HG03439 (cell line): ENCODE results near the gene SLC16A2.
A peak's percentile ranks its signal among the peaks of the same experiment; 100 is the strongest.

ENCODE experiments used
- ATAC-seq: cut with Tn5 transposase; IDR thresholded peaks from one replicate; pipeline ENCODE4 v1.9.1; 2021; ENCODE audit warnings: mild to moderate bottlenecking, moderate library complexity; ENCODE audit not compliant: unreplicated experiment

The SLC16A2 gene

DNA sequence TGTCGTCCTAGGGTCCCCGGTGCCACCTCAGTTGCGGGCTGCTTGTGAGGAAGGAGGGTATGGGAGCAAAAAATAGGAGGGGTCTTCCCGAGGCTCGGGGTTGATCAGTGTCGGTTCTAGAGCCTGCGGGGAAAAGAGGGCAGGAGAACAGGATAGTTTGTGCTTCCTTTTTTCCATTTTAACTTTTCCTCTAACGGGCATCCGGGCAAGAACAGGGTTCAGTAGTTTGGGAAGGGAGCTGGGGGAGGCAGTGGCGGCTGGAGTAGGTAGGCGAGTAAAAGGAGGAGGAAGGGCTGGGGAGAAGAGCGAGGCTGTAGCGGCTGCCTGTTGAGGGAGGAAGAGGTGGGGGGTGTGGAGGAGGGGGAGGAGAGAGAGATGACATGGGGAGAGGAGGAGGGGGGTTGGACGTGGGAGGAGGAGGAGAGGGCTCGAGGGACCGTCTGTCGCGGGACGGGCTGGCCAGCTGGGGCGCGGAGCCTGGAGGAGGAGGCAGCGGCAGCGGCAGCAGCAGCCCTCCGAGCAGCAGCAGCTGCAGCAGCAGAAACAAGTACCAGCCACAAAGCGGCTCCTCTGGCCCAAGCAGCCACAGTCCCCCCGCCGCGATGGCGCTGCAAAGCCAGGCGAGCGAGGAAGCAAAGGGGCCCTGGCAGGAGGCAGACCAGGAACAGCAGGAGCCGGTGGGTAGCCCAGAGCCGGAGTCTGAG is at the start of gene SLC16A2:
SLC16A2 (plus strand) TSS at position 458 of the 704 bp plus-strand sequence; CDS start at position 603, 145 bp downstream.
- no peak for ATAC-seq

DNA sequence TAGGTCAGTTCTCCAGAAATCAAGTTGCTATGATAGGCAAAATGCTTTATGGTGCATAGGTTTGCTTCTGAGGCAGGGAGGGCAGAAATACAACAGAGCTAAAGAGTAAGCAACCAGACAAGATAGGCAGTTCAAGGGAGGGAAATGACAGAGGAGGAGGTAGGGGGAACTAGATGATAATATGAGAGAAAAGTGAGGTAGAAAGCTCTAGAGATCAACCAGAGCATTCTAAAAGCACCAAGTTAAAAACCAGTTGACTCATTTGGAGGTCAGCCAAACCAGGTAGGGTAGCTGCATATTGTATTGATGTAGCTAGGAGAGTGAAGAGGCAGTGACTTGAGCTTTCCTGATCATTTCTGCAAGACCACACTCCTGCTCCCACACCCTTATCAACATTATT is 49.0 kb upstream of the SLC16A2 start:
- no peak for ATAC-seq

DNA sequence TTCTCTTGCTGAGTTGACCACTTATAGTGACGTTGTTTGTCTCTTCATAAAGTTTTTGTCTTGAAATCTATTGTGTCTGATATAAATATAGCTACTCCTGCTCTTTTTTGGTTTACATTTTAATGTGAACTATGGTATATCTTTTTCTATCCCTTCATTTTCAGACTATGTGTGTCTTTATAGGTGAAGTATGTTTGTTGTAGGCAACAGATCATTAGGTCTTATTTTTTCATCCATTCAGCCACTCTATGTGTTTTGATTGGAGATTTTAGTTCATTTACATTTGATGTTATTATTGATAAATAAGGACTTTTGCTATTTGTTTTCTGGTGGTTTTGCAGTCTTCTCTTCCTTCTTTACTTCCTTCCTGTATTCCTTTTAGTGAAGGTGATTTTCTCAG is 44.0 kb upstream of the SLC16A2 start:
- ATAC-seq, result no peak

DNA sequence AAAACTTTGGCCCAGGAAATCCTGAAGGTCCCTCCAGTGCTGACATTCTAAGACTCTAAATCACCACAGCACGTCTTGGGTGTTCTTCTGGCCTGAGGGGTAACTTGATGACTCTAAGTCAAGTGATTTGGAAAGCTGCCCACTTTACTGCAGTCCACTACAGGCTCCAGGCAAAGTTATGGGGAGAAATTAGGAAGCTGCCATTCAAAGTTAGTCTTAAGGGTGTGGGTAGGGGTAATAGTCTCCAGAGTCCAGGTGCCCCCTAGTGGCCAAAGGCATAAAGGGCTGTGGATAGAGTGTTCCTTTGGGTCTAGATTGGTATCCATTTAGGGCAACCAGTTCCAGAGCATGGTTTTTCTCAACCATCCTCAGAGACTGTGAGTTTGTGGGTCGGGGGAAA is 38.7 kb upstream of the SLC16A2 start:
- ATAC-seq, result peak; percentile 58

DNA sequence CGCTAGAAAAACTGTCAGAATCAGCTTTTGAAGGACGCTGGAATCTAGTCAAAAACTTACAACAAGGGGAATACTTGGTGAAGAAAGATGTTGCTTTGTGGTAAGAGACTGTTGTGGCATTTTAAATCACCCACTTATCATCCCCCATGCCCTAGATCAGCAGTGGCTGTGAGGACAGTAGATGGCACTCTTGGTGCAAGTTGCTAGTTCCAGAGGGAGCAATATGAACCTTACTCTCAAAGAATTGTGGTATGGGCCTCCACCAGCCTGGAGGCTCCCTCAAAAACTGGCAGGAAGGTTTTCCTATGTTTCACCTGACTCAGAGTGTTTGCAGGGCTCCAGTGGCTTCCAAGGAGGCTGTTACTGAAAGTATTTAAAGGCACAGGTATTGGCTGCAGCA is 37.7 kb upstream of the SLC16A2 start:
- no peak for ATAC-seq

DNA sequence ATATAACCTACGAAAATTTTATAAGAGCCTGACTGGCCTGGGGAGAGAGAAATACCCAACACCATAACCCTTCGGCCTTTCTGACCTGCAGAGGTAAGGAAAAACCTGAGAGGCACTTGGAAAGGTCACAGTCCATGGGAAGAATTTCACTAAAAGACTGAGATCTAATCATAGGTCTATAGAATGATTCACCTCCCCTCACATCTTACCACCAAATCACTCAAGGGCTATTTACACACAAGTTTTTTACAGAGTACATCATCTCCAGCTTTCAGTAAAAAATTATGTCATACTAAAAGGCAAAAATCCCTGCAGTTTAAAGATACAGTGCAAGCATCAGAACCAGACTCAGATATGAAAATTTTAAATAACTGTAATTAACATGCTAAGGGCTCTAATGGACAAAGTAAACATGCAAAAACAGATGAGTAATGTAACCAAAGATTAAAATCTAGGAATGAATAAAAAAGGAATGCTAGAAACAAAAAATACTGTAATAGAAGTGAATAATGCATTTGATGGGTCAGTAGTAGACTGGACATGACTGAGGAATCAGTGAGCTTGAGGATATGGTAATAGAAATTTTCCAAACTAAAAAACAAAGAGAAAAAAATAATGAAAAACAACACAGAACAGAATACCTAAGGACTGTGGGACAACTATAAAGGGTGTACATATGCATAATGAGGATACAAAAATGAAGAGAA is 32.1 kb upstream of the SLC16A2 start:
- no peak for ATAC-seq

DNA sequence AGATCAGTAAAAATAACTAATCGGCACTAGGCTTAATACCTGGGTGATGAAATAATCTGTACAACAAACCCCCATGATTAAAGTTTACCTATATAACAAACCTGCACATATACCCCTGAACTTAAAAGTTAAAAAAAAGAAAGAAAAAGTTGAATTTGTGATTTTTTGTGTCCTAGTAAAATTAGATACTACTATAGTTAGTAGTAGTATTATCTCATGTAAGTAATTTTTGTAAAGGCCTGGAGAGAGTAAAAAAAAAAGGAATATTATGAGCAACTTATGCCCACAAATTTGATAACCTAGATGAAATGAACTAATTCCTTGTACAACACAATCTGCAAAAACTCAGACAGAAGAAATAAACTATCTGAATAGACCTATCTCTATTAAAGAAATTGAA is 25.7 kb upstream of the SLC16A2 start:
- ATAC-seq, result no peak

DNA sequence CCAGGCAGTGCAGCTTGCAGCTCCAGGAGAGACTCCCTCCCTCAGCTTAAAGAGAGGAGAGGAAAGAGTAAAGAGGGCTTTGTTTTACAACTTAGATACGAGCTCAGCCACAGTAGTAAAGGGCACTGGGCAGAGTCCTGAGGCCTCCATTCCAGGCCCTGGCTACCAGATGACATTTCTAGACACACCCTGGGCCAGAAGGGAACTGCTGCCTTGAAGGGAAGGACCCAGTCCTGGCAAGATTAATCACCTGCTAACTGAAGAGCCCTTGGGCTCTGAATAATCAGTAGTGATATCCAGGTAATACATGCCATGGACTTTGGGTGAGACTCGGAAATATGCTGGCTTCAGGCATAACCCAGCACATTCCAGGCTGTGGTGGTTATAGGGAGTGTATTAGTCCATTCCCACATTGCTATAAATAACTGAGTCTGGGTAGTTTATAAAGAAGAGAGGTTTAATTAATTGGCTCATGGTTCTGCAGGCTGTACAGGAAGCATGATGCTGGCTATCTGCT is 15.3 kb upstream of the SLC16A2 start:
- no peak for ATAC-seq

DNA sequence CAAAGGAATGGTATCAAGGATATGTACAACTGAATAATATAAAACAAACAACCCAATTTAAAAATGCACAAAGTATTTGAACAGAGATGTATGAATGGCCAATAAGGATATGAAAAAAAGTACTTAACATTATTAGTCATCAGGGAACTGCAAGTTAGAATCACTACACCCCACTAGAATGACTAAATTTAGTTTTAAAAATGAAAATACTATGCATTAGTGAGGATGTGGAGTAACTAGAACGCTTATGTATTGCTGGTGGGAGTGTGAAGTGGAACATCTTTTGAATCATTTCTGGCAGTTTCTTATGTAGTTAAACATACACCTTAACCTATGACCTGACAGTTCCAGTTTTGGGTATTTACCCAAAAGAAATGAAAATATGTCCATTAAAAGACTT is 13.0 kb upstream of the SLC16A2 start:
- no peak for ATAC-seq

DNA sequence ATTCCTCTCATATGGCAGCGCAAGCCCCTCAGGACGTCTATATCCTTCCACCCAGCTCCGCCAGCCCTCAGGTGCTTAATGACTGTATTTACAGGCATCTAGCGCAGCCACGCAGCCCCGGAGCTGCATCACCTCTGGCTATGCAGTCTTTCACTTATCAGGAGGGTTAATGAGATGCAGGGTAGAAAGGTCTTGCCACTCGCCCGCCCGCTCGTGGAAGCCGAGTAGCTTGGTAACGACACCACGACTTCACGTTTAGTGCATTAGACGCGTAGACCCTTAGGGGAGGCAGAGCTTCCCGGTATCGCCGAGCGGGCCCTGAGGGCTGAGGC is 1.5 kb upstream of the SLC16A2 start:
- no peak for ATAC-seq

DNA sequence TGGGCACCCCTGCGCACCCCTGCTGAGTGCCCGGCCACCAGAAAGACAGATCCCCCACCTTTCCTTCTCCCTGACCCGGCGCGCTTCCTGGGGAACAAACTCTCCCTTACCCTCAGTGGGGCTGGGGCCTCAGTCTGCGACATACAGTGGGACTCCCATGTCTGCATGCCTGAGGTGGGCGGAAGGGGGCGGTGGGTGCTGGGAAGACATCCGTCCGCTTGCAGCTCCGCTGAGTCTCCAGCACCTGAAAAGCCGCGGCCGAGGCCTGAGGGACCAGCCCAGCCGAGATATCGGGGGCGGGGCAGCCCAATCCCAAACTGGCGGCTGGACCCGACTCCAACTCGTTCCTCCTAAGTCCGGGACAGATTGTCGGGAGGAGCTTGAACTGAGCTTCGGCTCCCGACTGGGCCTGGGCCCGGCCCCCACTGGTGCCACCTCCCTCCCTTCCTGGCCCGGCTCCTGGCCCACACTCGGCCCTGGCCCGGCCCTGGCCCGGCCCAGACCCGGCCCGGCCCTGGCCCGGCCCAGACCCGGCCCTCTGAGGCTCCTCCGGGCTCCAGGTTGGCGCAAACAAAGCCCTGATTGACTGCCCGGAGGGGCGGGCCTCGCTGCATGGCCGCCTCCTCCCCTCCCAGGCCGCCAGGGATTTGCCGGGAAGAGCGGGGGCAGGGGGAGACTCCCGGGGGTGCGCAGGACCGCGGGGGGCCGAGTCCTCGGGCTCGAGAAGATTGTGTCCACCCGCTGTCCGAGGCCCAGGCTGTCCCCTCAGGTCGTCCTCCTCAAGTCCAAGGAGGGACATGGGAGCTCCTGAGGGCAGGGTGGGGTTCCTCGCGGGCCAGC is 877 bp upstream of the SLC16A2 start:
- ATAC-seq, result no peak

DNA sequence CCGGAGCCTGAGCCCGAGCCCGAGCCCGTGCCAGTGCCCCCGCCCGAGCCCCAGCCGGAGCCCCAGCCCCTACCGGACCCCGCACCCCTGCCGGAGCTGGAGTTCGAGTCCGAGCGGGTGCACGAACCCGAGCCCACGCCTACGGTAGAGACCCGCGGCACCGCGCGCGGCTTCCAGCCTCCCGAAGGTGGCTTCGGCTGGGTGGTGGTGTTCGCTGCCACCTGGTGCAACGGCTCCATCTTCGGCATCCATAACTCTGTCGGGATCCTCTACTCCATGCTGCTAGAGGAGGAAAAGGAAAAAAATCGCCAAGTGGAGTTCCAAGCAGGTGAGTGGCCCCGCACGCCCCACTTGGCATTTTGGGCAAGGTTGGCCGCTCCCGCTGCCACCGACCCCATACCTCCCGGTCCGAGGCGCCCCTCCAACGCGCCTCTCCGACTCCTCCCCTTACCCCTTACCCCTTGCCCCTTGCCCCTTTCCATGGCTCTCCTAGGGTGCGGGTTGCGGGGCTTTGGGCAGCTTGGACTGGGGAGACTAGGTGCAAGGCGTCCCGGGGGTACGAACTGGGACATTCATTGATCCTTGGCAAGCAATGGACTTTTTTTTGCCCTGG is 553 bp downstream of the SLC16A2 start:
- ATAC-seq, result no peak

DNA sequence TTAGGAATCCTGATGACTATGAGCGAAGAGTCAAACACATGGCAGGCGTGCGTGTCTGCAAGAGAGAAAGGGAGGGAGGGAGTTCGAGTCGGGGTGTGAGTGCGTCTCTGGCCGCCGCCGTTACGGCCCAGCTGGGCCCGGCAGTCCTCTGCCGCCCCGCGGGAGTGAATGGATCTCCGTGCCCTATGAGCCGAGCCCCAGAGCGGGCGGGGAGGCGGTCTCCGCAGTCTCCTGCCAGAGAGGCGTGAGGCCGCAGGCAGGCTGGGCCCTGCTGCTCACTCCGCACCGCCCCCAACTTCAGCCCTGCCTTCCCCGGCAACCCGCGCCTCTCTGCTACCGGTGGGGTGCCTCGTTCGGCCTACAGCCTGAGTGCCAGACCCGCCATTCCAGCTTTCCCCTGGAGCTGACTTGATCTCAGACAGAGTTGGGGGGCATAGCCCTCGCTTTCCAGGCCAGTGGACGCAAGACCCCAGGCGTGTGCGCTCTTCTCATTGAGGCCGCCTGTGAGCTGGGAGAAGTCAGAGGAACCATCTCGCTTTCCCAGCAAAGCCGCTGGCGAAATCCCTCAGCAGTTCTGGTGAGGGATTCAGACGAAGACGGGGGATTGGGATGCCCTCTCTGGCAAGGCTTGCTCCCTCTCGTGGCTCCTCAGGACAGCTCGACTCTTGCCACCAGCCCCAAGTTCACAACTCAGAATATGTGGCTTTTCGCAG is 1.4 kb downstream of the SLC16A2 start:
- no peak for ATAC-seq

DNA sequence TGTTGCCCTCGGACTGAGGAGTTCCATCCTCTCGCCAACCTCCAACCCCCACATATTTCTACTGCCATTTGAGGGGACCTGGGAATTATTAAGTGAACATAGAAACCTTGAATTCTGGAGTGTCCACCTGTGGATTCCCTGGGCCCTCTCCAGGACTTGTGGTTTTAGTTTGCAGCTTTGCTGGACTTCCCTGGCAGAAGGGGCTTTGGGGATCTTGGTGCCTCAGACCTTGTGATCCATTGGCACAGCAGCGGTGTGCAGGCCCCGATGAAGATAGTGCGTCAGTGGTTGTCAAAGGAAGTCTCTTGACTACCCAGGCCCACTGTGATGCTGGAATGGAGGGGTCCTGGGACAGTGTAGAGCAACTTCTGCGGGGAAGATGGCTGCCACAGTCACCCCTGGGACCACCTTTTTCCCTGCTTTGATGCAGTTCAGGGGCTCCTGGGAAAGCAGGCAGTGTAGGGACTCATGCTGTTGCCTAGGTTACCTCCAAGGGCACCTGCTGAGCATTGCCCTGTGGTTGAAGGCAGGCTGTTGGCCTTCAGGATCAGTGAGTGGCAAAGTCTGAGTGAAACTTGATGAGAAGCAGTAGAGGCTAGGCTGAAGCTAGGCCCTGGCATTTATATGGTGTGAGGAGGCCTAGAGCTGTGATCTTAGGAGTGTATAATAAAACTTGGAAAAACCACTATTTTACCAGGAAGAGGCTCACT is 2.2 kb downstream of the SLC16A2 start:
- ATAC-seq, result no peak

DNA sequence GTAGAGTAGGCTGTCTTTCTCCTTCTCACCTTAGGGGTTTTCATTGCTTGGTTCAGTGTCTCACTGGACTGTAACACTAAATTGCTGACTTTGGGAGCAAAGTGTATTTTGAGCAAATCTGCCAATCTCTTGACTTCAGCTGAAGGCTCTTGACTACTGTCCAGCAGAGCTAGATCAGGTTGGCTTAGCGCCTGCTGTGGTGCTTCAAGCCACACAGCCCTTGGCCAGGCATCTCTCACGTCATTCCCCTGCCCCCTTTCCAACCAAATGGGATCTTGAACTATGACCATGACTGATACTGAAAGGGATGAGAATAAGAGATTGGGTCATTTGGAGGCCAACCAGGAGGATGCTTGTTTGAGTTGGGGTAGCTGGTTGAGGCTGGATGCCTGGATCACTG is 4.8 kb downstream of the SLC16A2 start:
- no peak for ATAC-seq

DNA sequence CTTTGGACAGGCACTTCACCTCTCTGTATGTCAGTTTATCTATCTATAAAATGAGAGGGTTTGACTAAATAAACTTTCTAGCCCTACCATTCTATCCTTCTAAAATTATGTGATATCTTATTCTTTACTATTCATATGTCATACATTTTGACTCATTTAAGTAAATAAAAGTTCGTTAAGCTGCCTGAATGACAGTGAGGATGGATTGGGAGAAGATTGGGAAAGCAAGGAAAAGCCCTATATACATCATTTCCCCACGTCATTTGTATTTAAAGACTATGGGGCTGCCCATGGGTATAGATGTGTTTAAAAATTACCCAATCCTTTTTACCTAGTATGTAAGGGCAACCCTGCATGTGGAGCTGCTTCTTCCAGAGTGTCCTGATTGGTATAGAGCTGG is 5.3 kb downstream of the SLC16A2 start:
- no peak for ATAC-seq

DNA sequence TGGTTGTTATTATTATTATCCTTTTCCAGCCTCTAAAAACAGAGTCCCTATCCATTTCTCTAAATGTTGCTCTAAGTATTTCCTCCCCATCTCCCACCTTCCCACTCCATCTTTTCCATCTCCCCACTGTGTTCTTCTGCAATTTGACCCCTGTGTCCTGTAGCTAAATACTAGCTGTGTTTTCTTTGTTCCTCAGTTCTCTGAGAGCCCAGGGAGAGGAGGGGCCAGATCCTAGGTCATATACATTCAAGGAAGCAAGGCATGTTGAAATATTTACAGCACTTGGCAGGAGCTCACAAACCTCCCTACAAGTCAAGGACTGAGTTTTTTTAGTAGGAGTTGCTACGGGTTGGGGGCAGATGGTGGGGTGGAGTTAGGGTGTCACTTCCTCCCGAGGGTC is 10.5 kb downstream of the SLC16A2 start:
- ATAC-seq, result no peak

DNA sequence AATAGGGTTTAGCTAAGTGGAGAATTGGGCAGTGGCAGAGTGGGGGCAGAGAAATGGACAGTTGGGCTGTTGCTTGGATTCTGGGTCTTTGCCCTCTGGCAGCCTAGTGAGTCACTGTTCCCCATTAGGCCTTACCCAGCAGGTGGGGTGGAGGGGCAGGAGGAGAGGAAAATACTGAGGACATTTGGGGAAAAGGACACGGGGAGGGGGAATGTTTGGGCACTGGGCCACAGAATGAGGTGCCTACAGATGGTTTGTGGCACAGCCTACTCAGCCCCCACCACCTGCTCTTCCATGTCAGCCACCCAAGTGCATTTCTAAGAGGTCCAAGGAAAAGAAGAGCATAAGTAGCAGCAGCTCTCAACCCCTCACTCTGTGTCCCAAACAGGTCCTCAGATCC is 13.0 kb downstream of the SLC16A2 start:
- ATAC-seq, result no peak

DNA sequence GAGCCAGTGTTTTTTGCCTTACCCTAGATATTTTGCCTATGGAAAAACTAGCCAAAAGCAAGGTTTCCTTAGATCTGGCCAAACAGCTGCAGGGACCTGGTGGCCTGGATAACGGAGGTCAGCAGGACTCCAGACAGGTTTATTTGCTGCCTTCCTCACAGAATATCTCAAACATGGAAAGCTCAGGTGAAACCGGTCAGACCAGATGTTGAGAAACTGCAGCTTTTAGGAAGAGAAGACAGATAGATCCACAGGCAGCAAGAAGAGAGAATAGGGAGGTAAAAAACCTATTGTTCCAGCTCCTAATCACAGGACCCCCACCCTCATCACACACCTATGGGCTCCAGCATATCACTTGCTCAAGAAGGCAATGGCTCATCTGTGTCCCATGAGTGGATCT is 16.2 kb downstream of the SLC16A2 start:
- ATAC-seq, result no peak

DNA sequence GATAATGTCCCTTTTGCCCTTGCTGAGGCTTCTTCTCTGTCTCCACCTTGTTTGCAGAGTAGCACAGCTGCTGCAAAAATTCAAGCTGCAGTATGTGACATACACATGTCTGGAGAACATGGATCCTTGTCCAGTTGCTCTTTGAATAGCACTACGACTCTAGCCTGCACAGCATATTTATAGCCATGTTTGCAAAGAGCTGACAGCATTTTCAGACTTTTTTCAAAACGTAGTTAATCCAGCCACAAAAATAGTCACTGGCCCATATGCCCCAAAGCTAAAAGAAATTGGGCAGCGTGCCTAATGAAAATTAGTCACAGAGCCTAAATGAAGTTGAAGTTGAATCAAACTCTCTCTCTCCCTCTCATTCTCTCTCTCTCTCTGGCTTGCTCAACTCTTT is 17.5 kb downstream of the SLC16A2 start:
- ATAC-seq, result no peak
